Fibroblast of peridontal ligament (primary cell): ENCODE measurements around the gene ARHGEF10L.
"Not testable (repeated sequence)": the region's sequence is repeated elsewhere in the genome, so short reads cannot be mapped to it uniquely, and the experiment has no call there.

Source experiments
- DNase-seq: peaks from one replicate; pipeline ENCODE4 v3.0.0-alpha.2; 2010; ENCODE audit errors: extremely low read depth

The ARHGEF10L gene

GRCh38 chr1:17734609-17735008 is 195.1 kb downstream of the ARHGEF10L start:
- no peak for DNase-seq

DNA sequence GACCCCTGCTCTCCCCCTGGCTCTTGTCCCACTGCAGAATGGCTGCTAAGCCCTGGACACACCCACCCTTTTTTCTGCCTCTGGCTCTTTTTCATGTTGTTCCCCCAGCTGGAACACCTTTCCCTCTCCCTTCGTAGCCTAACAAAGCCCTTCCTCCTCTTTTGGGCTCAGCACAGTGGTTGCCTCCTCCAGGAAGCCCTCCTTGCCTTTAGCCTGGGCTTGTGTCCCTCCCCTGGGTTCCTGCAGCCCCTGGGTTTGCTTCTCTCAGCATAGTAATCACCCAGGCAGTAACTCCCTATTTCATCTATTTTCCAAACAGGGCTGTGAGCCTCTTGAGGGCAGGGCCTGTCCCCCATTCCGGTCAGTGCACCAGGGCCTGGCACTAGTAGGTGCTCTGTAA is 195.8 kb downstream of the ARHGEF10L start:
- DNase-seq = no peak

GRCh38 chr1:17735793-17736192 is 196.3 kb downstream of the ARHGEF10L start:
- no peak for DNase-seq

DNA sequence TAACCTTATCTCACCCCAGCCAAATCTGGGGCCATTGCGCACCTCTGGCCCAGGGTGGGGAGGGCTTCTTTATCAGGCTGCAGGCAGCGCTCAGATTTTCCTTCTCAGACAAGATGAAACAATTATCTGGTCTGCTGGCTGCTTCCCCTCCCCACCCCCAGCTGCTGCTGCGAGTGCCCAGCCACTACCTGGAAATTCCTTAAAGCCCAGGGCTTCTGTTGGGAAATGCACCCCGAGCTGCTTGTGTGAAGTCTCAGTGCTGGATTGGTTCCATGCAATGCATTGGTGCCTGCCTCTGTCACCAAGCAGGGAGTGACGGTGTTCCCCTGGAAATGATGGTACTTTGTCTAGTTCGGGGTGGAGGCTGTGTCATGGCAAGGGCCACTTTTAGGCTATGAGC is 197.1 kb downstream of the ARHGEF10L start:
- DNase-seq = no peak

DNA sequence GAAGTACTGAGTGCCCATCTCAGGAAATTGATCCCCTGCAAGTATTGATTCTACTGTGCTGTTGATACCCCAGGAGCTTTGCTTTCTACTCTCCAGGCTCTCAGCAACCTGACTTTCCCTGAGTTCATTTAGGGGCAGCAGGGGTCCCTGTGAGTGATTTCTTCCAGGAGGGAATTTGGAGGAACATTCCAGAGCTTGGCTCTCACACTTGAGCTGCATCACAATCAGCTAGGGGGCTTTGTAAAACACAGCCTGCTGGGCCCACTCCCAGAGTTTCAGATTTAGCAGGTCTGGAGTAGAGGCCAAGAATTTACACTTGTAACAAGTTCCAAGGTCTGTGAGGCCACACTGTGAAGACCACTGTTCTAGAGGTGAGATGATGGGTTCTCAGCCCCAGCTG is 199.6 kb downstream of the ARHGEF10L start:
- DNase-seq = no peak

- DNase-seq = no peak
Measured at GRCh38 chr1:17741052-17741451, 201.6 kb downstream of the ARHGEF10L start.

DNA sequence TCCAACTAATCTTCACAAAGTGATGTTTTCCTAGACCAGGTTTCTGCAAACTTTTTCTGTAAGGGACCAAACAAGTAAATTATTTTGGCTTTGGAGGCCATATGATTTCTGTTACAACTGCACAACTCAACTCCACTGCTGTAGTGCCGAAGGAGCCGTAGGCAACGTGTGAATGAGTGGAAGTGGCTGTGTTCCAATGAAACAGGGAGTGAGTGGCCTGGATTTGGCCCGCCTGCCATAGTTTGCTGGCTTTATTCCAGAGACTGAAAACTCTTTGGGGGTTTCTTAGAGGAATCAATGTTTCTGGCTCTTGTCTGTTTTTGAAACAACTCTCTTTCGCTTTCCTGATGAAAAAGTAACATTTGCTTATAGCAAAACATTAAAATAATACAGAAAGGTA is 203.1 kb downstream of the ARHGEF10L start:
- DNase-seq = peak; percentile 59

- peak; percentile 6 for DNase-seq
Measured at GRCh38 chr1:17743008-17743647, 203.6 kb downstream of the ARHGEF10L start.

DNA sequence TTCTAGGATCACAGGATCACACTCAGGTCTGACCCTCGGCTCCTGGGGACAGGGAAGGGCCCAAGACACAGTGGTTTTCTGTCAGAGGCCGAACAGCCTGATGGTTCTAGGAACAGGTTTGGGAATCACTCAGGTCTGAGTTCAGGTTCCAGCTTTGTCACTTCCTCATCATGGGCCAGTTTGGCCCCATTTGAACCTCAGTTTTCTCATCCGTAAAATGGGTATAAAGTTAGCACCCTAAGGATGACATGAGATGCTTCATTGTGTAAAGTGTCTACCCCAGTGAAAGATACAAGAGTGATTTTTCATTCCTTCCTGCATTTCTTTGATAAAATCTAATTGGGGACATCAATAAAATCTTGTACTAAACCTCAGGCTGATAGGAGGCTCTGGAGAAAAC is 204.4 kb downstream of the ARHGEF10L start:
- DNase-seq = no peak

DNA sequence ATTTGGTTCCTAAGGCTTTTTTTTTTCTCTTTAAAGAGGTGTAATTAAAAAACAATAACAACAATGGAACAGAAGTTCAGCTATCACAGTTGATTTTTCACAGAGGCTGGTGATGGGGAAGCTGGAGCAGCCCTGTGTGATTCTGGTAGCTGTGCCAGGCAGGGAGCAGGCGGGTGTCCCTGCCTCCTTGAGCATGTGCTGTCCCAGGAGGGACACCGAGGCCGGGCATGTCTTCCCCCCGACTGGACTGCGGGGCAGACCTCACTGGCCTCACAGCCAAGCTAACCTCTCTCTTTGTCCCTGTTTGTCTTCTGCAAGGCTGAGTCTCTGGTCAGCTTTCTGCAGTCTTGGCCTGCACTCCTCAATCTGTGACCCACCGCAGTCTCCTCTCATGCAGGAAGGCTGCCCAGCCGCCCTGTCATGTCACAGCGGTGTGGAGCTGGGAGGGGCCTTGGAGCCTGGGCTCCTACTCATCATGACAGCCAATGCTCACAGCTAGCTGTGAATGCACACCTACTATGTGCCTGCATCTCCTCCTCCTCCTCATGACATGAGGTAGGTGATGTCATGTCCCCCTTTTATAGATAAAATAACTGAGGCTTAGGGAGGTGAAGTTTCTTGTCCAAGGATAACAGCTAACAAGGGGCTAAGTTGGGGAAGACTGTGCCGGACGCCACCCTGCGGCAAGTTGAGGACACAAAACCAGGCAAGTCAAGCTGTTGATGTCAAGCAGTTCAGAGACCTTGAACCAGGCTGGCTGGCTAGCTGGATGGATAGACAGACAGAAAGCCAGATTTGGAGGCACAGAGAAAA is 205.4 kb downstream of the ARHGEF10L start:
- no peak for DNase-seq

- DNase-seq = no peak
Measured at GRCh38 chr1:17745479-17745955, 206.0 kb downstream of the ARHGEF10L start.

- not testable (repeated sequence) for DNase-seq
Measured at GRCh38 chr1:17746281-17746680, 206.8 kb downstream of the ARHGEF10L start.

GRCh38 chr1:17746920-17747319 is 207.4 kb downstream of the ARHGEF10L start:
- DNase-seq = no peak
